K562 (cell line): ENCODE data around the gene ABCA13. TPM values are rescaled to one million over a fixed set of nuclear protein-coding genes. Genes with fewer than 3 reads are reported as not detected.

Experiments
- ARHGAP35 ChIP-seq: fragments of 450-650 bp; IDR thresholded peaks from 2 replicates; pipeline ENCODE4 v1.6.1; 2018; ENCODE audit not compliant: partially characterized antibody
- KLF13 ChIP-seq: fragments of 450-650 bp; IDR thresholded peaks from 2 replicates; pipeline ENCODE4 v1.6.1; 2016; ENCODE audit warnings: missing genetic modification characterization, low read depth, mild to moderate bottlenecking, missing compliant biosample characterization, moderate library complexity, borderline replicate concordance
- MAFF ChIP-seq: IDR thresholded peaks from 2 replicates; pipeline ENCODE4 v1.6.1; 2012; ENCODE audit warnings: low read length, improper control_type of control experiment
- SIX5 ChIP-seq, 2 experiments: IDR thresholded peaks; 2 replicates each; pipeline ENCODE4 v1.6.1; 2011; ENCODE audit warnings: low read length in 2 of 2, borderline replicate concordance in 1 of 2, low read depth in 1 of 2, mild to moderate bottlenecking in 1 of 2, moderate library complexity in 1 of 2; ENCODE audit not compliant: insufficient read depth in 1 of 2
- SP1 ChIP-seq: sonication (generic); formaldehyde crosslinking; IDR thresholded peaks from 2 replicates; pipeline ENCODE4 v1.8.1; 2022; ENCODE audit warnings: mild to moderate bottlenecking, missing genetic modification reagents
- polyA plus RNA-seq, 8 experiments: library from polyadenylated mRNA; depleted of rRNA in 4 of 8; stranded (reverse) in 5 of 8; unstranded in 3 of 8; fragments of >200 nt; fragmentation: Nextera tagmentation in 2 of 8; fragmentation: Illumina TruSeq in 1 of 8; extraction: Ambion mirVana in 2 of 8; extraction: Trizol in 1 of 8; gene quantifications; 2 replicates each; pipeline versions ENCODE4 v1.2.1 to v1.2.3, GENCODE V29; 2011 to 2014; ENCODE audit warnings: inconsistent platforms in 1 of 8, missing spikeins in 1 of 8
- total RNA-seq, 7 experiments: library from RNA; depleted of rRNA in 6 of 7; stranded (reverse); fragments of >200 nt in 6 of 7; fragmentation: Illumina TruSeq in 2 of 7; extraction: Trizol in 2 of 7; gene quantifications; 2 replicates each; pipeline versions ENCODE4 v1.2.1 to v1.2.3, GENCODE V29; 2011 to 2021; ENCODE audit warnings: low replicate concordance in 1 of 7
- TF ChIP-seq, protein P1 (sequence below): fragments of 250-450 bp; sonication (Bioruptor Pico); IDR thresholded peaks from 2 replicates; pipeline ENCODE4 v1.8.0; 2021; ENCODE audit warnings: mild to moderate bottlenecking, moderate library complexity
- TF ChIP-seq, protein P2 (sequence below): fragments of 250-450 bp; sonication (Bioruptor Pico); IDR thresholded peaks from 2 replicates; pipeline ENCODE4 v1.8.0; 2021; ENCODE audit warnings: borderline replicate concordance, mild to moderate bottlenecking, moderate library complexity; ENCODE audit not compliant: poor library complexity, severe bottlenecking
- TF ChIP-seq, protein P3 (sequence below): fragments of 250-450 bp; sonication (Bioruptor Pico); IDR thresholded peaks from 2 replicates; pipeline ENCODE4 v1.9.0; 2021; ENCODE audit warnings: mild to moderate bottlenecking, inconsistent platforms
- TF ChIP-seq, protein P4 (sequence below): fragments of 450-650 bp; conservative IDR thresholded peaks from 2 replicates; pipeline ENCODE4 v1.6.1; 2016; ENCODE audit warnings: missing genetic modification characterization, low read depth, mild to moderate bottlenecking, control low read depth, missing compliant biosample characterization

The ABCA13 gene
- total and polyA plus RNA-seq, 9 of the 15 experiments (the other 6 are each of a cell fraction or from before 2014, with no cell fraction given): 0.14 to 1.5 (median 0.38) TPM

DNA sequence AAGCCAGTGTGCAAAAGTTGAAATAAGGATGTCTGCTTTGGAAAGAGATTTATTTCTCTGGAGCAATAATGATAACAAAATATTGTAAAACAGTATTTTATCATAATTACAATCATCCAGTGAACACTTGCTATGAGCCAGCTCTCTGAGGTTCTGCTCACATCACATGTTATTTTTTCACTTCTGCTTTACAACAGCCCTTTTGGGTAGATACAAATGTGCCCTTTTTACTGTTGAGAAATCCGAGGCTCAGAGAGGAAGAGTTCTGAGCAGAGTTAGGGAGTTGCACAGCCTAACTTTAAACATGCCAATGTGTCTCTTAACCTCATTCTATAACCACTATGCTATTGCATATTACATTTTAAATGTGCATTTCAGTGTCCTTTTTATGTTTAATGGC, 520.5 kb downstream of the ABCA13 start (continued):
- TF ChIP-seq ARHGAP35 (no peak), SIX5 (IDR thresholded peaks at IDR 0.05; ENCODE audit: borderline replicate concordance in 1 of 2, insufficient read depth in 1 of 2, low read depth in 1 of 2, low read length in 2 of 2) (no peak), SP1 (no peak), KLF13 (tag) (no peak), MAFF (no peak)
- TF ChIP-seq, protein P1, sequence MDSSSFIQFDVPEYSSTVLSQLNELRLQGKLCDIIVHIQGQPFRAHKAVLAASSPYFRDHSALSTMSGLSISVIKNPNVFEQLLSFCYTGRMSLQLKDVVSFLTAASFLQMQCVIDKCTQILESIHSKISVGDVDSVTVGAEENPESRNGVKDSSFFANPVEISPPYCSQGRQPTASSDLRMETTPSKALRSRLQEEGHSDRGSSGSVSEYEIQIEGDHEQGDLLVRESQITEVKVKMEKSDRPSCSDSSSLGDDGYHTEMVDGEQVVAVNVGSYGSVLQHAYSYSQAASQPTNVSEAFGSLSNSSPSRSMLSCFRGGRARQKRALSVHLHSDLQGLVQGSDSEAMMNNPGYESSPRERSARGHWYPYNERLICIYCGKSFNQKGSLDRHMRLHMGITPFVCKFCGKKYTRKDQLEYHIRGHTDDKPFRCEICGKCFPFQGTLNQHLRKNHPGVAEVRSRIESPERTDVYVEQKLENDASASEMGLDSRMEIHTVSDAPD (CRISPR knock-in tag): no peak
- TF ChIP-seq, protein P2, sequence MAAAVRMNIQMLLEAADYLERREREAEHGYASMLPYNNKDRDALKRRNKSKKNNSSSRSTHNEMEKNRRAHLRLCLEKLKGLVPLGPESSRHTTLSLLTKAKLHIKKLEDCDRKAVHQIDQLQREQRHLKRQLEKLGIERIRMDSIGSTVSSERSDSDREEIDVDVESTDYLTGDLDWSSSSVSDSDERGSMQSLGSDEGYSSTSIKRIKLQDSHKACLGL (CRISPR knock-in tag): no peak
- TF ChIP-seq, protein P3, sequence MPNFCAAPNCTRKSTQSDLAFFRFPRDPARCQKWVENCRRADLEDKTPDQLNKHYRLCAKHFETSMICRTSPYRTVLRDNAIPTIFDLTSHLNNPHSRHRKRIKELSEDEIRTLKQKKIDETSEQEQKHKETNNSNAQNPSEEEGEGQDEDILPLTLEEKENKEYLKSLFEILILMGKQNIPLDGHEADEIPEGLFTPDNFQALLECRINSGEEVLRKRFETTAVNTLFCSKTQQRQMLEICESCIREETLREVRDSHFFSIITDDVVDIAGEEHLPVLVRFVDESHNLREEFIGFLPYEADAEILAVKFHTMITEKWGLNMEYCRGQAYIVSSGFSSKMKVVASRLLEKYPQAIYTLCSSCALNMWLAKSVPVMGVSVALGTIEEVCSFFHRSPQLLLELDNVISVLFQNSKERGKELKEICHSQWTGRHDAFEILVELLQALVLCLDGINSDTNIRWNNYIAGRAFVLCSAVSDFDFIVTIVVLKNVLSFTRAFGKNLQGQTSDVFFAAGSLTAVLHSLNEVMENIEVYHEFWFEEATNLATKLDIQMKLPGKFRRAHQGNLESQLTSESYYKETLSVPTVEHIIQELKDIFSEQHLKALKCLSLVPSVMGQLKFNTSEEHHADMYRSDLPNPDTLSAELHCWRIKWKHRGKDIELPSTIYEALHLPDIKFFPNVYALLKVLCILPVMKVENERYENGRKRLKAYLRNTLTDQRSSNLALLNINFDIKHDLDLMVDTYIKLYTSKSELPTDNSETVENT: no peak
- TF ChIP-seq, protein P4, sequence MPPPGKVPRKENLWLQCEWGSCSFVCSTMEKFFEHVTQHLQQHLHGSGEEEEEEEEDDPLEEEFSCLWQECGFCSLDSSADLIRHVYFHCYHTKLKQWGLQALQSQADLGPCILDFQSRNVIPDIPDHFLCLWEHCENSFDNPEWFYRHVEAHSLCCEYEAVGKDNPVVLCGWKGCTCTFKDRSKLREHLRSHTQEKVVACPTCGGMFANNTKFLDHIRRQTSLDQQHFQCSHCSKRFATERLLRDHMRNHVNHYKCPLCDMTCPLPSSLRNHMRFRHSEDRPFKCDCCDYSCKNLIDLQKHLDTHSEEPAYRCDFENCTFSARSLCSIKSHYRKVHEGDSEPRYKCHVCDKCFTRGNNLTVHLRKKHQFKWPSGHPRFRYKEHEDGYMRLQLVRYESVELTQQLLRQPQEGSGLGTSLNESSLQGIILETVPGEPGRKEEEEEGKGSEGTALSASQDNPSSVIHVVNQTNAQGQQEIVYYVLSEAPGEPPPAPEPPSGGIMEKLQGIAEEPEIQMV (tag): no peak
- TF ChIP-seq, all 486 proteins: peak for 0

Other genes starting within 250 kb of the ABCA13 start
- not detected in 2 replicates for gene PKD1L1, start 223.0 kb upstream of the ABCA13 start, total RNA-seq (2014; rRNA removed)
- gene PKD1L1, start 223.0 kb upstream of the ABCA13 start, total RNA-seq (2014; rRNA removed; fragmentation: Illumina TruSeq; extraction: Trizol): not detected in 2 replicates
- not detected in 2 replicates for gene PKD1L1, start 223.0 kb upstream of the ABCA13 start, total RNA-seq (2015; rRNA removed; fragmentation: Illumina TruSeq; extraction: Trizol)
- gene PKD1L1, start 223.0 kb upstream of the ABCA13 start, total RNA-seq (2021): 0.02 TPM in 1 of 2 replicates, not detected in the other
- 0.01 TPM in 1 of 2 replicates, not detected in the other for gene PKD1L1, start 223.0 kb upstream of the ABCA13 start, polyA plus RNA-seq (2011; rRNA removed)
- gene PKD1L1, start 223.0 kb upstream of the ABCA13 start, polyA plus RNA-seq (2014; fragmentation: Illumina TruSeq; extraction: Trizol): 0.01 TPM in 1 of 2 replicates, not detected in the other
- gene PKD1L1, start 223.0 kb upstream of the ABCA13 start, polyA plus RNA-seq (2014; fragmentation: Nextera tagmentation; extraction: Ambion mirVana): not detected
- gene PKD1L1, start 223.0 kb upstream of the ABCA13 start, polyA plus RNA-seq (2014; rRNA removed): 0.04 TPM in 1 of 2 replicates, not detected in the other
- gene HUS1, start 191.8 kb upstream of the ABCA13 start, total RNA-seq (2014; rRNA removed): 9.8 and 11.5 TPM in 2 replicates
- 14.5 and 15.8 TPM in 2 replicates for gene HUS1, start 191.8 kb upstream of the ABCA13 start, total RNA-seq (2014; rRNA removed; fragmentation: Illumina TruSeq; extraction: Trizol)
- 16.0 and 17.1 TPM in 2 replicates for gene HUS1, start 191.8 kb upstream of the ABCA13 start, total RNA-seq (2015; rRNA removed; fragmentation: Illumina TruSeq; extraction: Trizol)
- gene HUS1, start 191.8 kb upstream of the ABCA13 start, total RNA-seq (2021): 15.3 and 19.8 TPM in 2 replicates
- gene HUS1, start 191.8 kb upstream of the ABCA13 start, polyA plus RNA-seq (2011; rRNA removed): 14.3 and 17.1 TPM in 2 replicates
- 16.5 and 20.8 TPM in 2 replicates for gene HUS1, start 191.8 kb upstream of the ABCA13 start, polyA plus RNA-seq (2014; fragmentation: Illumina TruSeq; extraction: Trizol)
- 10 to 100 TPM; 25.2 to 27.0 TPM for gene HUS1, start 191.8 kb upstream of the ABCA13 start, polyA plus RNA-seq (2014; fragmentation: Nextera tagmentation; extraction: Ambion mirVana)
- 14.7 and 15.9 TPM in 2 replicates for gene HUS1, start 191.8 kb upstream of the ABCA13 start, polyA plus RNA-seq (2014; rRNA removed)
- not detected in 2 replicates for gene SUN3, start 142.4 kb upstream of the ABCA13 start, total RNA-seq (2014; rRNA removed)
- gene SUN3, start 142.4 kb upstream of the ABCA13 start, total RNA-seq (2014; rRNA removed; fragmentation: Illumina TruSeq; extraction: Trizol): not detected in 2 replicates
- 0.19 TPM in 1 of 2 replicates, not detected in the other for gene SUN3, start 142.4 kb upstream of the ABCA13 start, total RNA-seq (2015; rRNA removed; fragmentation: Illumina TruSeq; extraction: Trizol)
- gene SUN3, start 142.4 kb upstream of the ABCA13 start, total RNA-seq (2021): not detected in 2 replicates
- not detected in 2 replicates for gene SUN3, start 142.4 kb upstream of the ABCA13 start, polyA plus RNA-seq (2011; rRNA removed)
- gene SUN3, start 142.4 kb upstream of the ABCA13 start, polyA plus RNA-seq (2014; fragmentation: Illumina TruSeq; extraction: Trizol): not detected in 2 replicates
- under 1 TPM; 0.04 to 0.06 TPM for gene SUN3, start 142.4 kb upstream of the ABCA13 start, polyA plus RNA-seq (2014; fragmentation: Nextera tagmentation; extraction: Ambion mirVana)
- 0.24 TPM in 1 of 2 replicates, not detected in the other for gene SUN3, start 142.4 kb upstream of the ABCA13 start, polyA plus RNA-seq (2014; rRNA removed)
- gene C7orf57, start 135.9 kb upstream of the ABCA13 start, total RNA-seq (2014; rRNA removed): not detected in 2 replicates
- gene C7orf57, start 135.9 kb upstream of the ABCA13 start, total RNA-seq (2014; rRNA removed; fragmentation: Illumina TruSeq; extraction: Trizol): not detected in 2 replicates
- gene C7orf57, start 135.9 kb upstream of the ABCA13 start, total RNA-seq (2015; rRNA removed; fragmentation: Illumina TruSeq; extraction: Trizol): not detected in 2 replicates
- gene C7orf57, start 135.9 kb upstream of the ABCA13 start, total RNA-seq (2021): not detected in 2 replicates
- not detected in 2 replicates for gene C7orf57, start 135.9 kb upstream of the ABCA13 start, polyA plus RNA-seq (2011; rRNA removed)
- not detected in 2 replicates for gene C7orf57, start 135.9 kb upstream of the ABCA13 start, polyA plus RNA-seq (2014; fragmentation: Illumina TruSeq; extraction: Trizol)
- gene C7orf57, start 135.9 kb upstream of the ABCA13 start, polyA plus RNA-seq (2014; fragmentation: Nextera tagmentation; extraction: Ambion mirVana): not detected
- not detected in 2 replicates for gene C7orf57, start 135.9 kb upstream of the ABCA13 start, polyA plus RNA-seq (2014; rRNA removed)
- 0.59 and 1.1 TPM in 2 replicates for gene UPP1, start 82.2 kb upstream of the ABCA13 start, total RNA-seq (2014; rRNA removed)
- 0.35 and 0.73 TPM in 2 replicates for gene UPP1, start 82.2 kb upstream of the ABCA13 start, total RNA-seq (2014; rRNA removed; fragmentation: Illumina TruSeq; extraction: Trizol)
- 1.0 and 1.2 TPM in 2 replicates for gene UPP1, start 82.2 kb upstream of the ABCA13 start, total RNA-seq (2015; rRNA removed; fragmentation: Illumina TruSeq; extraction: Trizol)
- 1.8 and 2.3 TPM in 2 replicates for gene UPP1, start 82.2 kb upstream of the ABCA13 start, total RNA-seq (2021)
- 0.61 and 0.65 TPM in 2 replicates for gene UPP1, start 82.2 kb upstream of the ABCA13 start, polyA plus RNA-seq (2011; rRNA removed)
- 0.46 and 1.1 TPM in 2 replicates for gene UPP1, start 82.2 kb upstream of the ABCA13 start, polyA plus RNA-seq (2014; fragmentation: Illumina TruSeq; extraction: Trizol)
- gene UPP1, start 82.2 kb upstream of the ABCA13 start, polyA plus RNA-seq (2014; fragmentation: Nextera tagmentation; extraction: Ambion mirVana): under 1 TPM; 0.38 to 0.55 TPM
- gene UPP1, start 82.2 kb upstream of the ABCA13 start, polyA plus RNA-seq (2014; rRNA removed): 1.7 and 2.4 TPM in 2 replicates